ENCODE measurements around the gene TTC23.
"Not testable (repeated sequence)": the region's sequence is repeated elsewhere in the genome, so short reads cannot be mapped to it uniquely, and the experiment has no call there.

TTC23 gene

GRCh38 chr15:99248000-99248715 lies 1.2 kb downstream of the TTC23 start:
- DNase-seq = no peak

DNA sequence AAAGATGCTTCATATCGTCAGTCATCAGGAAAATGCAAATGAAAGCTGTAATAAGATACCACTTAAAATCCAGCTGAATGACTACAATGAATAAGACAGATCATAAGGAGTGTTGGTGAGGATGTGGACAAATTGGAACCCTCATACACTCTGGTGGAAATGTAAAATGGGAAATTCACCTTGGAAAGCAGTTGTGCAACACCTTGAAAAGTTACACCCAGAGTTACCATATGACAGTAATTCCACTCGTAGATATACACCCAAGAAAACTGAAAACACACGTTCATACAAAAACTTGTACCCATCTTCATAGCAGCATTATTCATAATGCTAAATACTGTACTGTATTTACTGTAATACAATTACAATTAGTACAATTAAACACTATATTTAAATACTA lies 2.3 kb downstream of the TTC23 start:
- DNase-seq = no peak

- no peak for DNase-seq
Observed at GRCh38 chr15:99244306-99244705, 5.1 kb downstream of the TTC23 start.

DNA sequence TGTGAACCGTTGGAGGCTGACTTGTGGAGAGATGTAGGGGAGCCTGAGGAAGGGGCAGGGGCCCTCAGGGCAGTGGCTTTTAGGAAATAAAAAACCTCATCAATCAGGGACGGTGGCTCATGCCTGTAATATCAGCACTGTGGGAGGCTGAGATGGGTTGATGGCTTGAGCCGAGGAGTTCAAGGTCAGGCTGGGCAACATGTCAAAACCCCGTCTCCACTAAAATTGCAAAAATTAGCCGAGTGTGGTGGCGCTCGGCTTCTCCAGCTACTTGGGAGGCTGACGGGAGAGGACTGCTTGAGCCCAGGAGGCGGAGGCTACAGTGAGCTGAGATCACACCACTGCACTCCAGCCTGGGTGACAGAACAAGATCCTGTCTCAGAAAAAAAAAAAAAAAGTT lies 7.6 kb downstream of the TTC23 start:
- DNase-seq = no peak

DNA sequence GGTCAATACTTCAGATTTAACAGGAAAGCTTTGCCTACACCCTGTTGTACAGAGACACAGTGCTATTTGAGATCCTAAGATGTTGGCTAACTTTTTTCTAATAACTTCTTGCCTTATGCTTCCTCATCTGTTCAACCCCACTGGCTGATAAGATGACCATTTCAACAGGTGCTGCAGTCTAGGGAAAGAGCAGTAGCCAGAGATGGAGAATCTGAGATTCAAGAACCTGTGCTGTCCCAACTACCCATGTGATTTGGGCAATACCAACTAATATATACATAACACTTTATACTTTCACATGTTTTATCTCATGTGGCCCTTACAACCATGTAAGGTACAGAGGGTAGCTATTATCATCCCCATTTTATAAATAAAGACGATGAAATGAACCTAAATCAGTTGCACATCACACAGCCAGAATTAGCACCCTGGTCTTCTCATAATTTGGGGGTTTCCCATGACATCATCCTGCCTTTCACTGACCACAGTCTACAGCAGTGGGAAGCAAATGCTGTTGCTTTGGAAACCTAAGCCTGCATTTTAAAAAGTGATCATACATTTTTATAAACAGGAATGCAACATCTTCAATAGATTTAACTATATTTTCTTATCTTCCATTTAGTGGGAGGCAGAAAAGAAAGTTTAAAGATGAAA lies 9.7 kb downstream of the TTC23 start:
- no peak for DNase-seq

GRCh38 chr15:99238849-99239248 lies 10.5 kb downstream of the TTC23 start:
- DNase-seq = no peak

GRCh38 chr15:99234160-99234559 lies 15.2 kb downstream of the TTC23 start:
- not testable (repeated sequence) for DNase-seq

GRCh38 chr15:99232740-99233139 lies 16.6 kb downstream of the TTC23 start:
- no peak for DNase-seq

DNA sequence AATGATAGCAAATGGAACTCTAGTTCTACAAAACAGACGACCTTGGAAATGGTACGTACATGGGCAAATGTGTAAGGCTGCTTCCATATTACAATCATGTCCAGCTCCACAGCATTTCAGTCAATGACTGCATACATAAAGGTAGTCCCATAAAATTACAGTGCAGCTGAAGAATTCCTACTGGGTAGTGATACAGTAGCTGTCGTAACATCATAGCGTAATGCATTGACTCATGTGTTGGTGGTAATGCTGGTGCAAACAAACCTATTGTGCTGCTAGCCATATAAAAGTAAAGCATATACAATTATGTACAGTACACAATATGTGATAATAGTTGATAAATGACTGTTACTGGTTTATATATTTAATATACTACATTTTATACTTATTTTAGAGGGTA lies 18.5 kb downstream of the TTC23 start:
- no peak for DNase-seq

- DNase-seq = no peak
Observed at GRCh38 chr15:99228120-99228770, 21.1 kb downstream of the TTC23 start.

GRCh38 chr15:99226802-99227201 lies 22.6 kb downstream of the TTC23 start:
- no peak for DNase-seq

DNA sequence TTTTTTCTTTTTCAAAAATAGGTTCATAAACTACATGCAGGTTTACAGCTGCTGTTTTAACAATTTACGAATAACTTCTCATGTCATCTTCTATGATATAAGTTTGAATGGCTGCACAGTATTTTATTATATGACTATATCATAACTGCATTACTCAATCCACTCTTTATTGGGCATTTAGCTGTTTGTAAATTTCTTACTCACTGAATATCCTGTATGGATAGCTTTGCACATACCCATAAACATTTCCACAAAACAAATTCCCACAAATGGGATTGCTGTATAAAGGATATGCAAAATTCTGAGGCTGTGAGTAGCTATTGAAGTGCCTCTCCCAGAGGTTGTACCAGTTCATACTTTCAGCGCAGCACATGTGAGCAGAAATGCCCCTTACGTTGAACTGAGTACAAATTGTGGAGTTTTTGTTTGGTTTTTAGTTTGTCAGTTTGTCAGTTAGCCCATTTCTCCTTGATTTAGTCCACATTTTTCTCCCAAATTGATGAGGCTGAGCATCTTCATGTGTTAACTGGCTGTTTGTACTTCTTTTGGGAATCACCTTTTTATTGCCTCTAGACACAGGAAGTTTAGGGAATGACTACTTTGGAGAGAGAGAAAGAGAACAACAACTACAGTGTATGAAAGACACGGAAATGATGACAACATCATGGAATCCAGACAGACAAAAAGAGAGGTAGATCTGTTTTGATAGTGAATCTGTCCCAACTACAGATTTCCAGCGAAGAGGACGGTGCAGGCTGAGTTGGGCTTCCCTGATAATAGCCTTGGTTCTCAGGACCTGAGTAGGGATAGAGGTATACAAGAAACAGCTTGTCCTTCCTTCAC lies 24.8 kb downstream of the TTC23 start:
- DNase-seq = no peak

DNA sequence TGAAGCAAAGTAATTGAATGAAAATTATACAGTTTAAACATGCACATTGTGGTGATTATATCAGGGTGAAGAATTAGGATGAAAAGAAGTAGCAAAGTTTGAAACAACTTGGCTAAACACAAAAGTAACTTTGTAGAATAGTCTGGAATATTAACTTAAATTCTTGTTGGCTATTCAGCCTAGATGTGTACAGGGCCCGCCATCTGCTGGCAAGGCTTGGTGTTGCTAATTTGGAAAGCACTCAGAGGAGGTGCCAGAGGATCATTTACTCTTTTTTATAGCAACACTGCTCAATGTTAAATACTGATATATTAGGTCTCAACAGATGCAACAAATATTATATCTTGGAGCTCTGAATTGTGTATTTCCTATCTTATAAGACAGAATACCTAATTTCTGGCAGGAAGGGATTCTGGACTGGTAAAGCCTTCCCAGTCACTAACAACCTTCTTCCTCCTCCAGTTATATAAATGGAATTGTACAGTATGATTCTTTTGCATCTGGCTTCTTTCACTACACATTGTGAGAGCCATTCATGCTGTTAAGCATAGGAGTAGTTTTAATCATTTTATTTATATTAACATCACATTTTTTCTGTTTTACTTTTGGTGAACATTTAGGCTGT lies 36.1 kb downstream of the TTC23 start:
- DNase-seq = no peak

- DNase-seq = no peak
Observed at GRCh38 chr15:99212406-99212805, 37.0 kb downstream of the TTC23 start.

DNA sequence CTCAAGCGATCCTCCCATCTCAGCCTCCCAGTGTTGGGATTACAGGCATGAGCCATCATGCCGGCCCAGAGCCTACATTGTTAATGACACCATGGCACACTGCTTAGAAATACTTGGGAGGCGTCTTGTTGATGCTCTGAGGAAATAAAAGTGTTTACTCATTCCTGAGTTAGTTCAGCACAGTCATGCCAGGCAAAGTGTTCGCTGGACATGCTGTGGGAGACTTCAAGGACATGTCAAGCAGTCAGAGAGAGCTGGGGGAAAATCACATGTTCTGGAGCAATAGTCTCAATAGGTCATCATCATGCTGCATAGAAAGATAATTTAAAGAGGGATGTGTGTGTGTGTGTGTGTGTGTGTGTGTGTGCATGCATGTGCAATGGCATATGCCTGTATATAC lies 37.5 kb downstream of the TTC23 start:
- no peak for DNase-seq

GRCh38 chr15:99210334-99210733 lies 39.0 kb downstream of the TTC23 start:
- no peak for DNase-seq

DNA sequence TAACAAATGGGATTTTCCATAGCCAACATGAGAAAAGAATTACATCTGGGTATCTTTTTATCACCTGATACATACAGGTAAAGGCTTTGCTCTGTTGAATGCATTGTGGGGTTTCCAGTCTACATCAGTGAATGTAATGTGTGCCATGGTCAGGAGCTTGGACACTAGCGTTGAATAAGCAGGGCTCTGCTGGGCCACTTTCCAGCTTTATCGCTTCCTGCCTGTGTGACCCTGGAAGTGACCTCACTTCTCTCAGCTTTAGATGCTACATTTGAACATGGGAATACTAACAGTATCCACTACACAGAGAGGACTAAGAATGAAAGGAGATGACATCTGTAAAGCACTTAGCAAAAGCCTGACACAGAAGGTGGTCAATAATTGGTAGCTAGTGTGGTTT lies 40.1 kb downstream of the TTC23 start:
- no peak for DNase-seq

DNA sequence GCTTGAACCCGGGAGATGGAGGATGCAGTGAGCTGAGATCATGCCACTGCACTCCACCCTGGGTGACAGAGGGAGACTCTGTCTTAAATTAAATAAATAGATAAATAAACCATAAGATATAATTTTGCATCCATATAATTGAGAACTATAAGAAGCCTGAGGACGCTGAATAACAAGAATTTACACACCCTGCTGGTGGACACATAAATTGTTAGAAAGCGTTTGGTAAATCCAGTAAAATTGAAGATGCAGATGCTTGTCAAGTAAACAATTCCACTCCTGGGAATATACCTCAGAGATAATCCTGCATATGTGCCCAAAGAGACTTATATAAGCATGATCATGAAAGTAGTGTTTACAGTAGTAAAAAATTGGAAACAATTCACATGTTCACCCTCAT lies 41.7 kb downstream of the TTC23 start:
- no peak for DNase-seq

DNA sequence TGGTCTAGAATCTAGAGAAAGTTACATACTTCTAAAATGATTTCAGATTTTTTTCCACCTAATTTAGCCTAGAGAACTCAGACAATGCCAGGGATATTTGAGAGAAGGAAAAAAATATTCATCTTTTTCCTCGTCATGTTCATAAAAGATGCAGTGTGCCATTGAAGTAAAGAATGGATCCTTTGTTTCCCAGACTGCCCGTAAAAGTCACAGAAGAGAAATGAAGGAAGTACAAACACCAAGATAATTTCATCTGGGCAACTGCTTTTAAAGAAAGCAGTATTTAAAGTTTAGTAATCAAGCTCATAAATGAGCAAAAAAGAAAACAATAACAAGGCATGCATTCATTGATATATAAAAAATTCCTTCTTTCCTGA lies 47.2 kb downstream of the TTC23 start:
- DNase-seq = no peak

GRCh38 chr15:99201408-99202175 lies 47.8 kb downstream of the TTC23 start:
- no peak for DNase-seq

- DNase-seq = no peak
Observed at GRCh38 chr15:99197856-99198255, 51.5 kb downstream of the TTC23 start.

DNA sequence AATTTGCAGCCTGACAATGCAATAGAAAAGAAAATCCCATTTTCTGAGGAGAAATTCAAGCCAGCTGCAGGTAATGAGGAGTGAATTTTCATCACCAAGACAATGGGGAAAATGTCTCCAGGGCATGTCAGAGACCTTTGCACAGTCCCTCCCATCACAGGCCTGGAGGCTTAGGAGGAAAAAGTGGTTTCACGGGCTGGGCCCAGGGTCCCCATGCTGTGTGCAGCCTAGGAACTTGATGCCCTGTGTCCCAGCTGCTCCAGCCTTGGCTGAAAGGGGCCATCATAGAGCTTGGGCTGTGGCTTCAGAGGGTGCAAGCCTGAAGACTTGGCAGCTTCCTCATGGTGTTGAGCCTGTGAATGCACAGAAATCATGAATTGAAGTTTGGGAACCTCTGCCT lies 57.2 kb downstream of the TTC23 start:
- DNase-seq = not testable (repeated sequence)
